Astrocyte of the cerebellum (primary cell): ENCODE data around the gene KRT39.
A peak's percentile ranks its signal among the peaks of the same experiment; 100 is the strongest.

Source experiments
- DNase-seq: peaks from one replicate; pipeline ENCODE4 v3.0.0-alpha.2; 2011; ENCODE audit warnings: low read depth
- H3K4me3 ChIP-seq: 2 replicates; pipeline ENCODE4 v1.5.1; 2011; ENCODE audit warnings: mild to moderate bottlenecking, low read depth, low read length, moderate library complexity
- CTCF ChIP-seq: IDR thresholded peaks from 2 replicates; pipeline ENCODE4 v1.5.1; 2012; ENCODE audit warnings: low read length, low read depth, moderate library complexity, mild to moderate bottlenecking; ENCODE audit errors: missing control alignments
- in situ Hi-C: cut with HindIII; loops from 2 replicates; pipeline ENCODE4 v1.10.0; 2017; ENCODE audit warnings: low sequenced_read_pairs

Gene KRT39

DNA sequence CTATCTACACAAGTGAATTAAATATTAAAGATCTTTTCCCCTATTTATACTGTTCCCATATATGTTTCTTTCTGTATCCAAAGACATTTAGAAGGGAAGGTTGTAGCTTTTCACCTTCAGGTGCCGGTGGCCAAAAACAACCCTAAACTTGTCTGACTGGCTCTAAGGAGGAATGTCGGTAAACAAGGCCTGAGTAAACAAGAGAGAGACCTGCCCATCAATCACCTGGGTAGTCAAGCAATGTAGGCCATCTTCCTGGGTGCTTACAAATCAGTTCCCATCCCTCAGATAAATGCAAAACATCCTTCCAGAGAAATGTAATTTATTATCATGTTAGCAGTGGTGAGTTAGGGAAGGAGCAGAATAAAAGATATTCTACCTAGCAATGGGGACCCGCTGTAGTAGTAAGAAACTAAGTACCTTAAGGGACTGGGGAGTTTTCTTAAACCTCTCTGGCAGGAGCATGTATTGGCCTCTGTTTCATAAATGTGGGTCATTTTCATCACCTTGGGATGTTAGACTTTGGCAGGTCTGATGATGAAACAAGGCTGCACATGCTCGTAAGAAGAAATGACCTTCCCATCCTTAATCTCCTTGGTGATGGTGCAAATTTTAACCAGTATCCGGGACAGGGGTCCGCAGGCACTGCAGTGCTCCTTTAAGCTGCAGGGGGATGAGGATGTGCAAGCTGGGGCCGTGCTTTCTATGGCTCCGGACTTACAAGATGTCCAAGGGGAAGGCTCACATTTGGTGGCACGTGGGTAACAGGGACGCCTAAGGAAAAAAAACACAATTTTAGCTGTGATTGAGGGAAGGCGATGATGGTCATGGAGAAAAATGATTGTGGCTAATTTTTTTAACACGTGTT, 8.4 kb downstream of the KRT39 start:
- H3K4me3 ChIP-seq = no peak overlapping the region
- no peak for TF ChIP-seq CTCF
- DNase-seq = no peak
- in situ Hi-C loops = no loop called here

DNA sequence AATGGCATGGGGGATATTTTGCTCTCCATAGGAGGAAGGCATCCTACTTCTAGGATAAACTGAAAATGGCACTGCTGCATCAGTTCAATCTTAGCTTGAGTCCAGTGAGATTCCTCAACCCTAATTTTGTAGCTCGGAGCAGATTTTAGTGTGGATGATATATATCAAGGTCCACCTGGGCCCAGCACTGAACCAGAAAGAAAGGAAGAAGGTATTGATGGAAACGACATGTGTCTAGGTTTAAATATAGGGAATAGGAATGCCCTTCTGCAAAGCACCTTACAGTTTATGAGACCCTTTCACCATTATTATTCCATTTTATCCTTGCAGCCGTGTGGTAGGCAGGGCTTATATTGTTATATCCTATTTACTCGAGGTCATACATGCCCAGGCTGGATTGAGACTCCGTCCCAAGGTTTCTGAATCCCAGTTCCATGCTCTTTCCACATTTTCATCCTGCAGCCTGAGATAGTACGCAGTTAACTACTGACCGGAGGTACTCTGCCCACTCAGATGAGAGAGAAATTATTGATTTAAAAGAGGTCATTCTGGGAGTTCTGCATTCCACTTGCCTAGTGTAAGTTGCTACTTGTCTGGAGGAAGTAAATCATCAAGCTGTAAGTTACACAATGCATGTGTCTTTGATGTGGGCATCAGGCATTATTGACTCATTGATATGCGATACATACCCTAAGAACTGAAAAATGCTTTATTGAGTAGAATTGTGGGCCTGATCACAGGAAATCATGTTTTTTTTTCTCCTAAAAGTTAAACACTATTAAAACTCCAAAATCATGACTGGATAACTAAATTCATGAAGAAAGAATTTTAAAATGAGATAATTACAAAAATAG, 10.1 kb downstream of the KRT39 start:
- in situ Hi-C loops = no loop called here
- TF ChIP-seq CTCF = no peak
- DNase-seq = peak; percentile 77
- H3K4me3 ChIP-seq = no peak overlapping the region

DNA sequence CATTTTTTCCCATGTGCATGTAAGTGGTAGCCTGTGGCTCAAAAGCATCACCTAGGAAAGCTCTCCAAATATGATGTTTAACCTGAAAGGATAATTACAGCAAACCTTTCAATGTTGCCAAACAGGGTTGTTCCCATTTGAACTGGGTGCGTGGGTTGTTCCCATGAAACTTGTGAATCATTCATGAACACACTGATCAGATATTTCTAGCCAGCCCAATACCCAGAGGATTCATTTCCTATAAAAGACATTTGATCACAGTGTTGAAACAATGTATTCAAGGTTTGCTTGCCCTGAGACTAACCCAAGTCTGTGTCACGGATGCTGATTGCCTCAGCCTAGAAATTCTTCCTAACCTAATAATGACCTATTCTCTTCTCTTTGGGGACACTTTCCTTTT, 12.9 kb downstream of the KRT39 start:
- in situ Hi-C loops = no loop called here
- DNase-seq = no peak
- TF ChIP-seq CTCF = no peak
- no peak overlapping the region for H3K4me3 ChIP-seq

DNA sequence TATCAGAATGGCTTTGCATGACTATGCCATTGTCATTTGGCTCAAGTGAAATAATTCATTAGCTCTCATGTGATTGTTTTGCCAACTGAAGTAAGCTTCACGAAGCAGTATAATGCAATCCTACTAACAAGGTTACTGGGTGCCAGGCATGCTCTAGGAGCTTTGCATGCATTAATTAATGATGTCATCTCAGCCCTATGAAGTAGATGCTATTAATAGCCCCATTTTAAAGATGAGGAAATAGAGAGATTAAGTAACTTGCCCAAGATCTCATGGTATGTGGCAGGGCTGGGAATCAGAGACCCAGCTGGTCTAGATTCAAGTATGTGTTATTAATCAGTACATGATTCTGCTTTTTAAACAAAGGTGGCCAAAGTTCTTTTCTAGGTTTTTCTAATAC, 14.1 kb downstream of the KRT39 start:
- no peak for TF ChIP-seq CTCF
- H3K4me3 ChIP-seq = no peak overlapping the region
- no peak for DNase-seq
- in situ Hi-C loops = no loop called here

DNA sequence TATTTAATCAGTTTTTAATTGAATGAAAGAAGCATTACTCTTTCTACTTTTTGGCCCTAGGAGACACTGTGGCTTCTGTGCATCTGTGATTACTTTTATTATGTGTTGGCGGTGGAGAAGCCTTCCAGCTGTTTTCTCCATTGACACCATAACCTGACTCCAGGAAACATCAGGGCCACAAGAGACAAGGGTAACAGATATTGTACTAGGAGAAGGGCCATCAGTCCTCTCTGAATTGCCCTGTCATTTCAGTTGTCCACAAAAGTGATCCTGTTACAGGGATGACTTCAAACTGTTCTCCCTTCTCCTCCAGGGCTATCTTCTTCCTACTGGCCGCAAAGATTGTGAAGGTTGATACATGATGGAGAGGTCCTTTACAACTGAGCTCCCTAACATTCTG, 14.6 kb downstream of the KRT39 start:
- DNase-seq = no peak
- in situ Hi-C loops = no loop called here
- TF ChIP-seq CTCF = no peak
- no peak overlapping the region for H3K4me3 ChIP-seq

- in situ Hi-C loops = no loop called here
- TF ChIP-seq CTCF = no peak
- no peak overlapping the region for H3K4me3 ChIP-seq
- DNase-seq = no peak
Measured at GRCh38 chr17:40951011-40951622, 15.6 kb downstream of the KRT39 start.
